Muscle of back (tissue), 11 donors: ENCODE measurements around the gene RPL27. TPM values are rescaled to one million over a fixed set of nuclear protein-coding genes. Genes with fewer than 3 reads are reported as not detected.

Experiments used
- DNase-seq, 3 donors: peaks; one replicate each; pipeline versions ENCODE4 v3.0.0 to v3.0.0-alpha.2; 2013
- polyA plus RNA-seq, 10 donors: library from polyadenylated mRNA; unstranded; fragments of 120-200 nt; gene quantifications; one replicate each; pipeline ENCODE4 v1.2.1, GENCODE V29; 2013; ENCODE audit not compliant: insufficient read length in 10 of 10

RPL27 gene
- polyA plus RNA-seq, 10 donors: 2,057 to 2,736 (median 2,428) TPM

DNA sequence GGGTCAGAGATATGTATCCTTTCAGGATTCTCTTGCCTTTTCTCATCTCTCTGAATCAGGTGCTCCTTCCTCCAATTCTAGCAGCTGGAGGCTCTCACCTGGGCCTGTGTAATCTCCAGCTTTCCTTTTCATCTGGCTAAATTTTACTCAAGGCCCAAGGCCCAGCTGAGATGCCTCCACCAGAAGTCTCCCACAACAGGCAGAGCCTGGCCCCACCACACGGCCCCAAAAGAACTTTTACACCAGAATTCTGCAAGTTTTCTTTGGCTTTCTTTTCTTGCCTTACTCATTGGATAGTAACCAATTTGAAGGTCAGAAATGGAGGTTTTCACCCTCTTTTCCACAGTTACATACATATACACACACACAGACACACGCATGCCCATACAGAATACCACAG is 41.4 kb downstream of the RPL27 start:
- DNase-seq: no peak

DNA sequence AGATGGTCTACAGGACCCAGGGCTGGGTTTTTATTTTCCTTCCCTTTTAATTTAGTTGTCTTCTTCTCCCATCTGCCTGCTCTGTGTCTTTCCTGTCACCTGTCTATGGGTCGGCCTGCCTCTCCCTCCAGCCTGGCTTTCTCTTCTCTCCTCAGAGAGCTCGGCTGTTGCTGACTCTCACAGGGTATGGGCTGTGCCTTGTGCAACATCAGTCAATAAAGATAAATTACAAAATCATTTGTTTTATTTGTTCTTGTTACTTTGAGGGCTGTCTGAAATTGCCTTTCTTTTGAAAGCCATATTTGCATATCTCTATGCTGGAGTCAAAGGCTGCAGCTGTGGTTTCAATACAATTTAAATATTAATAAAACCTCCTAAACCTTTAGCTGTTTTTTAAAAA is 42.4 kb downstream of the RPL27 start:
- DNase-seq: no peak

DNA sequence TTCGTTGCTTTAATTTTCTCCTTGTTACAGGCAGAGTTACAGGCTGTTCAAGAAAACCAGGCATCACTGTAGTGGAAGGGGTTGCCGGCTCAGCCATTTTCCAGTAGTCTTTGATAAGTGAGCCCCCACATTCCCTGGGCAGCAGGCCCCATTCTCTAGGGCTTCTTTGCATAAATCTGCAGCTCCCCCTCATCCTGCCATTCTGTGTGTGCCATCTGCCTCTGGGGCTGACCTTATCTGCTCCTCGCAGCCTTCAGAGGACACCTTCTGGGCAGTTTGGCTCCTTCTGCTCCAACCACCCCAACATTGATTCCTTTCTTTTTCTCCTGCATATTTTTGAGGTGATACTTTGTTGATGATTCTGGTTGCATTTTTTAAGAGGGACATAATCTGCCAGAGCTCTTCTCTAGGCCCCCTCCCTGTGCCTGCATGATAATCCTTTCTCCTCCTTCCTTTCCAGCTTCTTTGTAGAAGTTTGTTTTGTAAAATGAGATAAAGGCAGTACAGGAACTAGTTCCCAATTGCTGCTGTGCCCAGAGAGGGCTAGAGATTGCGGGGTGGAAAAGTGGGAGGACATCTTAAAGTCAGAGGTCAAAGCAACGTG is 43.9 kb downstream of the RPL27 start:
- DNase-seq: no peak

DNA sequence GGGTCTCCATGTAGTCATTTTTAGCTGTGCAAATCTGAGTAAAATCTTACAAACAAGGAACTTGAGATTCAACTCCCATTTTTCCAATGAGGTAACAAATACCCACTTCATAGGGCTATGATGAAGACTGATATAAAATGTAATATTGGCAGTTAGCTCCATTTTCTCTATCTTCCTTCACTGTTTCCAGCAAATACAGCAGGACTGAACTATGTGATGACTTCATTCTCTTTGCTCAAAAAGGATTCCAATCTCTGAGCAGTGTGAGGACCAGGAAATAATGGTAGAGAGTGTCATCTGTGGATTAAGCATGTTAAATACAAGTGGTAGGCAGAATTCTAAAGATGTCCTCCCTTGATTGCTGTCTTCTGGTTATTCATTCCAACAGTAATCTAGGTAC is 45.1 kb downstream of the RPL27 start:
- no peak for DNase-seq

DNA sequence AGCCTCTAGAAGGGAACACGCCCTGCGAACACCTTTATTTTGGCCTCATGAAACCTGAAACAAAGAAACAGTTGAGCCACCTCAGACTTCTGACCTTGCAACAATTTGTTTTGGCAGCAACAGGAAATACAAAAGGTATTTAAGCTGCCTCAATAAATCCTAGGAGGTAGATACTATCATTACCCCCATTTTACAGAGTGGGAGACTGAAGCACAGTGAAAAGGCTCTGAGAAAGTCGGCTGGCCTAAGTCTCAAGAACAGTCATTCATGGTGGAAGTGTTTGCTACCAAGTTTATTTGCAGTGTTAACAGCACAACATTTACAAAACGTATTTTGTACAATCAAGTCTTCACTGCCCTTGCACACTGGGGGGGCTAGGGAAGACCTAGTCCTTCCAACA is 45.8 kb downstream of the RPL27 start:
- DNase-seq: no peak

DNA sequence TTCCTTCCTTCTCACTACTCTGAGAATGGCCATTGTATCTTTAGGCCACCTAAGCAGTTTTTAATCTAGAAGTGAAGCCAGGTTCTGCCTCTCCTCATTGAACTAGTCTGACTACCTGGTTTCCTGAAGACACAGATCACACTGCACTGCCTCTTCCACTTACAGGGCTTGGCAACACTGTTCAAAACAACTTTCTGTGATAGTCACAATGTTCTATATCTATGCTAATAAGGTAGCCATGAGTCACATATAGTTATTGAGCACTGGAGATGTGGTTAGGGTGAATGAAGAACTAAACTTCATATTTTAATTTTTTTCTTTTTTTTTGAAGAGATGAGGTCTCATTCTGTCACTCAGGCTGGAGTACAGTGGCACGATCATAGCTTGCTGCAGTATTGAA is 53.8 kb downstream of the RPL27 start:
- no peak for DNase-seq

Other genes starting within 250 kb of the RPL27 start
- 10 to 100 TPM; 56.8 to 86.9 (median 73.2) TPM for gene RAMP2, start 237.2 kb upstream of the RPL27 start, polyA plus RNA-seq
- 10 to 100 TPM; 26.0 to 38.5 (median 31.9) TPM for gene VPS25, start 225.0 kb upstream of the RPL27 start, polyA plus RNA-seq
- 1 to 10 TPM in 3 of 10 donors, under 1 TPM in 7; 0.31 to 1.3 (median 0.54) TPM for gene WNK4, start 217.8 kb upstream of the RPL27 start, polyA plus RNA-seq
- 10 to 100 TPM; 48.5 to 61.5 (median 57.3) TPM for gene COA3, start 199.7 kb upstream of the RPL27 start, polyA plus RNA-seq
- gene CNTD1, start 199.6 kb upstream of the RPL27 start, polyA plus RNA-seq: 1 to 10 TPM in 3 of 10 donors, under 1 TPM in 7; 0.46 to 1.5 (median 0.74) TPM
- 10 to 100 TPM; 38.4 to 54.3 (median 46.2) TPM for gene BECN1, start 174.1 kb upstream of the RPL27 start, polyA plus RNA-seq
- 10 to 100 TPM; 47.7 to 71.6 (median 55.8) TPM for gene PSME3, start 165.0 kb upstream of the RPL27 start, polyA plus RNA-seq
- 1 to 10 TPM in 2 of 10 donors, under 1 TPM in 8; 0.59 to 1.4 (median 0.77) TPM for gene AOC2, start 153.8 kb upstream of the RPL27 start, polyA plus RNA-seq
- 10 to 100 TPM; 15.8 to 25.3 (median 17.4) TPM for gene AOC3, start 147.2 kb upstream of the RPL27 start, polyA plus RNA-seq
- gene G6PC1, start 97.6 kb upstream of the RPL27 start, polyA plus RNA-seq: under 1 TPM in 1 of 10 donors, not detected in 9; 0.35 TPM
- gene AARSD1, start 34.0 kb upstream of the RPL27 start, polyA plus RNA-seq: 10 to 100 TPM; 45.0 to 69.9 (median 48.3) TPM
- 10 to 100 TPM; 46.0 to 82.2 (median 70.7) TPM for gene PTGES3L, start 18.3 kb upstream of the RPL27 start, polyA plus RNA-seq
- 1 to 10 TPM; 6.0 to 8.9 (median 7.5) TPM for gene RUNDC1, start 17.9 kb upstream of the RPL27 start, polyA plus RNA-seq
- gene IFI35, start 8.4 kb downstream of the RPL27 start, polyA plus RNA-seq: 1 to 10 TPM; 4.2 to 7.7 (median 6.5) TPM
- gene VAT1, start 24.0 kb downstream of the RPL27 start, polyA plus RNA-seq: 10 to 100 TPM; 62.1 to 97.2 (median 77.5) TPM
- 1 to 10 TPM in 5 of 10 donors, under 1 TPM in 5; 0.47 to 1.3 (median 0.93) TPM for gene RND2, start 26.8 kb downstream of the RPL27 start, polyA plus RNA-seq
- gene BRCA1, start 126.9 kb downstream of the RPL27 start, polyA plus RNA-seq: 10 to 100 TPM in 4 of 10 donors, 1 to 10 TPM in 6; 7.3 to 13.5 (median 9.0) TPM
- 10 to 100 TPM; 54.0 to 73.6 (median 60.6) TPM for gene NBR1, start 172.8 kb downstream of the RPL27 start, polyA plus RNA-seq
- gene TMEM106A, start 213.5 kb downstream of the RPL27 start, polyA plus RNA-seq: 10 to 100 TPM in 2 of 10 donors, 1 to 10 TPM in 8; 6.0 to 11.5 (median 7.8) TPM
- gene CCDC200, start 230.2 kb downstream of the RPL27 start, polyA plus RNA-seq: 10 to 100 TPM in 4 of 10 donors, 1 to 10 TPM in 6; 3.5 to 15.8 (median 6.4) TPM
- 1 to 10 TPM in 2 of 10 donors, under 1 TPM in 1, not detected in 7; 0.86 to 4.4 (median 1.8) TPM for gene RNU2-1, start 235.6 kb downstream of the RPL27 start, polyA plus RNA-seq